HFF-Myc (cell line): ENCODE measurements around the gene VTI1A.

Experiments used
- DNase-seq: peaks from one replicate; pipeline ENCODE4 v3.0.0-alpha.2; 2011; ENCODE audit warnings: low read depth; ENCODE audit errors: extremely low read depth
- H3K4me3 ChIP-seq: replicated peaks from 2 replicates; pipeline ENCODE4 v1.5.1; 2011; ENCODE audit warnings: low read depth, mild to moderate bottlenecking, control low read depth, low read length
- TF ChIP-seq, protein P1 (sequence below): IDR thresholded peaks from 2 replicates; pipeline ENCODE4 v1.5.1; 2012; ENCODE audit warnings: mild to moderate bottlenecking, low read depth, low read length, control low read depth; ENCODE audit errors: missing control alignments

VTI1A gene

DNA sequence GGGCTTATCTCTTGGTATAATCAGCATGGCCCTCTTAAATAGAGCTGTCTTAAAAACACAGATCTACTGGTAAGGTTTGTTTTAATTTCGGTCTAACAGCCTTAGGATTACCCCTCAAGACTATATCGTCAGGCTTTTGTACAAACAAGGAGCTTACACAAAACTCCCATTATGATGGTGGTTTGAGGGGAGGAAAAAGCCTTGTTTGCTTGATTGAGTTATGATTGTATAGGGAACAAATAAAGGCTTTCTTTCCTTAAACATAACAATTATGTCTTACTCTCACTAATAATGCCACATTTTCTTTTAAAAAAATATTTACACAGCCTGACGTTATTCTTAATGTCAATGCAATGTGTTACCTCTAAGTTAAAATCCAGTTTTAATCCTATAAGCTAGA is 314.2 kb downstream of the VTI1A start:
- no peak overlapping the region for H3K4me3 ChIP-seq
- TF ChIP-seq, protein P1, sequence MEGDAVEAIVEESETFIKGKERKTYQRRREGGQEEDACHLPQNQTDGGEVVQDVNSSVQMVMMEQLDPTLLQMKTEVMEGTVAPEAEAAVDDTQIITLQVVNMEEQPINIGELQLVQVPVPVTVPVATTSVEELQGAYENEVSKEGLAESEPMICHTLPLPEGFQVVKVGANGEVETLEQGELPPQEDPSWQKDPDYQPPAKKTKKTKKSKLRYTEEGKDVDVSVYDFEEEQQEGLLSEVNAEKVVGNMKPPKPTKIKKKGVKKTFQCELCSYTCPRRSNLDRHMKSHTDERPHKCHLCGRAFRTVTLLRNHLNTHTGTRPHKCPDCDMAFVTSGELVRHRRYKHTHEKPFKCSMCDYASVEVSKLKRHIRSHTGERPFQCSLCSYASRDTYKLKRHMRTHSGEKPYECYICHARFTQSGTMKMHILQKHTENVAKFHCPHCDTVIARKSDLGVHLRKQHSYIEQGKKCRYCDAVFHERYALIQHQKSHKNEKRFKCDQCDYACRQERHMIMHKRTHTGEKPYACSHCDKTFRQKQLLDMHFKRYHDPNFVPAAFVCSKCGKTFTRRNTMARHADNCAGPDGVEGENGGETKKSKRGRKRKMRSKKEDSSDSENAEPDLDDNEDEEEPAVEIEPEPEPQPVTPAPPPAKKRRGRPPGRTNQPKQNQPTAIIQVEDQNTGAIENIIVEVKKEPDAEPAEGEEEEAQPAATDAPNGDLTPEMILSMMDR: no peak
- no peak for DNase-seq

DNA sequence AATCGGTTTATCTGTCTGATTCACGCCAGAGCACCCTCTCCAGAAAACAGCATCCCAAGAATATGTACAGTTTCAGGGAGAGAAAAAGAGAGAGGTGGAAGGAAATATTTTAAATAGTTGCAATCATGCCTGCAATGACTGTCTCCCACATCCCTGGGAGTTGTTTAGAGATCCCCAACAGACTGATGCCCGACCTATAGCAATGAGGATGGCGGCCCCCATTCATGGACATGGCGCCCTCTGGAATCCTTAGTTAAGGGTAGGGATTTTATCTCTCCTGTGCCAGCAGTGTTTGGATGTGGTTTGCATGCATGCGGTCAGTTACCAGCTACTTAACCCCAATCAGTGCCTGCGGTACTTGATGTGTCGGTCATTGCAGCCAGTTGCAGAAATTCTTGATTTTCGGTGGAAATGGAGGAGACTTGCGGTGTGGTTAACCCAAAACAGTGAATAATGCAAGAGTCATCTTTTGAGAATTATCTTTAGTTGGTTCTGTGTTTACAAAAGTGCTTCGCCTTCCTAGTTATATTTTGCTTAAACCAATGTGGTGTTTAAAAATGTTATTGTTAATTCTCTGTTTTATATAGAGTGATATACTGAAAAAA is 317.0 kb downstream of the VTI1A start:
- TF ChIP-seq, protein P1: no peak
- no peak for DNase-seq
- no peak overlapping the region for H3K4me3 ChIP-seq

DNA sequence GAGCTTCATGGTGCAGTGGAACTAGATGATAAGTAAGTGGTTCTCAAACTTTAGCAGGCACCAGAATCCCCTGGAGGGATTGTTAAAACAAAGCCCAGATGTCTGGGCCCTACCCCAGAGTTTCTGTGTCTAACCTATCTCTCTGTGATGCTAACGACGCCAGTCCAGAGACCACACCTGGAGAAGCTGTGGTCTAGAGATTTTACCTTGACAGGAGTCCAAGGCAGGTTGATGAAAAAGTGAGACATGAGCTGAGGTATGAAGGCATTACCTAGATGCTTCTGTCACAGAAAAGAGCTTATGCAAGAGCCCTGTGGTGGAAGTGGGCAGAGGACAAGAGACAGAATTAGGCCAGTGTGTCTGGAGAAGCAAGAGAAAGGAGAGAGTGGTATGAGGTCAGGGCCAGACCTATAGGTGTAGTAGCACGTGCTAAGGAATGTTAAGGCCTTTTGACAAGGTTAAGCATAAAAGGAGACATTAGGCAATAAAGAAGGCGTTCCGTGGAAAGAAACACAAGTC is 318.8 kb downstream of the VTI1A start:
- TF ChIP-seq, protein P1: no peak
- no peak for DNase-seq
- no peak overlapping the region for H3K4me3 ChIP-seq

- H3K4me3 ChIP-seq: no peak overlapping the region
- TF ChIP-seq, protein P1: no peak
- DNase-seq: no peak
These were observed 319.6 kb downstream of the VTI1A start for GRCh38 chr10:112766636-112767035.

DNA sequence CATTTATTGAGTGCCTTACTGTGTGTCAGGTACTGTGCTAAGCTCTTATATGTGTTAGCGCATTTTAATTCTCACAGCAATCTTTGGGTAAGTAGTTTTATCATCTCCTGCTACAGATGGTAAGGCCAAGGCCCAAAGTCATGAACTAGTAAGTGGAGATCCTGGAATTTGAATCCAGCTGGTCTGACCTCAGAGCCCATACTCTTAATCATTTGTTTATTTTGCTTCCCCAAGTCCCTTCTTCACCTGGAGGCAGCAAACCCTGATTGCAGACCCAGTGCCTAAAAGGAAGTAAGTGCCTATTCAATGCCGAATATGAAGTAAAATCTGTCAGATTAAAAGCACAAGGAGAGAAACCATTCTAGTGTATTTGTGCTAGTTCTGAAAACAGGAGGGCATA is 320.1 kb downstream of the VTI1A start:
- no peak overlapping the region for H3K4me3 ChIP-seq
- TF ChIP-seq, protein P1: no peak
- DNase-seq: no peak

- TF ChIP-seq, protein P1: no peak
- no peak overlapping the region for H3K4me3 ChIP-seq
These were observed 321.1 kb downstream of the VTI1A start for GRCh38 chr10:112768121-112768520.

DNA sequence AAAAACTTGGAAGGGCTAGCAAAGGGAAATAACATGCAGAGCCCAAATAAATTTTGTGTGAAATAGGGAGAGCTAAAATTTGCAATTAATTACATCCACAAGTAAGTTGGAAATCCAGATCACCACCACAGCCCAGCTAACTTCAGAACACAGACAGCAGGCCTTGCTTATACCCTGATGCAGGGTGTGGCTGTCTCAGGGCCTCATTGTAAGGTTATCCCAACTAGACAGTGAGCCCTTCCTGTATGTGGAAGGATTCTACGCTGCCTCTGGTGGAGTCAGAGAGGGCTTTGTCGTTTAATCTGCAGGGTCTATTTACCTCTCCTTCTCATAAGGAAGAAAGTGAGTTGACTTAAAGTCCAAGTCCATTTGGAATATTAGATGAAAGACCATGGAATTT is 322.1 kb downstream of the VTI1A start:
- DNase-seq: no peak
- TF ChIP-seq, protein P1: no peak
- no peak overlapping the region for H3K4me3 ChIP-seq

More at GRCh38 chr10:112768121-112768520, 321.1 kb downstream of the VTI1A start:
- DNase-seq: no peak
